Body of pancreas (tissue), 4 donors: ENCODE results near the gene CD320. TPM values are rescaled to one million over a fixed set of nuclear protein-coding genes. Genes with fewer than 3 reads are reported as not detected.
A peak's percentile ranks its signal among the peaks of the same experiment; 100 is the strongest.

Experiments
- ATAC-seq: fragments of 150-250 bp; one replicate; pipeline ENCODE4 v1.9.1; 2016
- DNase-seq, 4 donors: peaks; one replicate each; pipeline ENCODE4 v3.0.0-alpha.2; 2019
- H3K27ac ChIP-seq, 4 donors: fragments of 200-600 bp; sonication (generic); 1 replicate in 3 of 4; 2 replicates in 1 of 4; pipeline versions ENCODE4 v1.5.1 to v1.6.1; 2016 to 2019; ENCODE audit warnings: mild to moderate bottlenecking in 1 of 4, mixed read lengths in 1 of 4, moderate library complexity in 1 of 4
- H3K27me3 ChIP-seq, 2 donors: fragments of 200-600 bp; sonication (generic); one replicate each; pipeline ENCODE4 v1.6.0; 2016; ENCODE audit warnings: mild to moderate bottlenecking in 1 of 2
- H3K36me3 ChIP-seq, 2 donors: fragments of 200-600 bp; sonication (generic); replicated peaks in 1 of 2; 2 replicates each; pipeline ENCODE4 v1.5.1; 2016; ENCODE audit warnings: low read depth in 2 of 2; ENCODE audit not compliant: insufficient read depth in 1 of 2
- H3K4me1 ChIP-seq: fragments of 200-600 bp; sonication (generic); one replicate; pipeline ENCODE4 v1.6.0; 2016
- H3K4me3 ChIP-seq, 2 donors: fragments of 200-600 bp; sonication (generic); 1 replicate in 1 of 2; 2 replicates in 1 of 2; pipeline ENCODE4 v1.5.1; 2016 to 2019
- H3K9me3 ChIP-seq, 3 donors: fragments of 200-600 bp; sonication (generic); 1 replicate in 2 of 3; 2 replicates in 1 of 3; pipeline ENCODE4 v1.5.1; 2016
- CTCF ChIP-seq, 7 experiments: fragments of 450-650 bp in 4 of 7; fragments of 200-600 bp in 3 of 7; sonication (generic) in 3 of 7; IDR thresholded peaks; one replicate each; pipeline ENCODE4 v1.5.1; 2016 to 2019; ENCODE audit warnings: antibody characterized with exemption in 7 of 7
- POLR2A ChIP-seq, 3 donors: fragments of 450-650 bp; IDR thresholded peaks; one replicate each; pipeline ENCODE4 v1.6.1; 2016; ENCODE audit warnings: antibody characterized with exemption in 3 of 3, mild to moderate bottlenecking in 2 of 3
- WGBS, 2 donors: methylation state at CpG; one replicate each; pipeline ENCODE4 v1.1.5; 2017; 5-methylcytosine and 5-hydroxymethylcytosine counted together
- intact Hi-C: fragments of 100-400 bp; cut with DNase I; formaldehyde crosslinking; loops from one replicate; pipeline ENCODE4 v1.15.1; 2023
- total RNA-seq, 2 donors: library from RNA; depleted of rRNA; stranded (reverse); fragments of >200 nt; gene quantifications; one replicate each; pipeline ENCODE4 v1.1.0, GENCODE V29; 2016

The CD320 gene
- total RNA-seq, 2 donors from 2014 or later = 34.0 to 41.2 TPM

DNA sequence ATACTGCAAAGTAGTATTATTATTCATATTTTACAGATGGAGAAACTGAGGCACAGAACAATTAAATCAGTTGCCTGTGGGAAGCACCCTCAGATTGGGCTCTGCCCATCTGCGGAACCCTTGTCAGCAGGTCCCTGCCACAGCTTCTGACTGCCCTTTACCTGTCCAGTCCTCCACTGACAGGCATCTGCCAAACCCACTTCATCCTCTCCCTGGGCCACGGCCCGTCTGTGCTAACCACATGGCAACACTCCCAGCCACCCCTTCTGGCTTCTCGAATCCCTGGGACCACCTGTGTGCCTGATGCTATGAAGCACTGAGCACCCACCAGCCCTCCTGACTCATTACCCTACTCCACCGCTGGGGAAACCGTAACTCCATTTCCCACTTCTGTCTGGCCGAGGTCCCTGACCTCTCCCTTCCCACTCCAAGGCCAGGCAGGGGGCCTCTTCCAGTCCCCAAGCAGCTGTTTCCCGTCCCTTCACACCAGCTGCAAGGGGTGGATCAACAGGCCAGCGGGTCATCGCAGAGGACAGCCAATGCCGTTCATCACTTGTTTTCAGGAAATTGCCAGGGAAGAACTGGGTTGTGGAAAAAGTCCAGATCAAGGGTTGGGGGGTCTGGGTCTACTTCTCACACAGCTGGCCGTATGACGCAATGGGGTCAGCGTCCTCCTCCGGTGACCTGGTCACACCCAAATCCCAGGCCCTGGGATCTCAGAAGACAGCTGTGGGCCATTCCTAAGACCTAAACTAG, 32.4 kb upstream of the CD320 start:
- TF ChIP-seq CTCF (IDR thresholded peaks at IDR 0.05) (peak in 2 of 7 experiments; percentile 6 to 7), POLR2A (IDR thresholded peaks at IDR 0.05) (no peak)
- Histone ChIP-seq H3K36me3 (no peaks in the 10 kb centered on the region), H3K27ac (no peak overlapping the region), H3K4me3 (no peak overlapping the region), H3K27me3 (peaks cover 0 to 4% of the 10 kb centered on the region in 2 donors), H3K4me1 (peaks cover 6% of the 10 kb centered on the region), H3K9me3 (no peaks in the 10 kb centered on the region)
- intact Hi-C loops = no loop called here
- ATAC-seq (peak; percentile 5), DNase-seq (peak in 2 of 4 donors; percentile 19 to 39)
- 20 to 30% methylated on average over 14 to 15 of the region's 15 CpGs for WGBS, 2 donors

DNA sequence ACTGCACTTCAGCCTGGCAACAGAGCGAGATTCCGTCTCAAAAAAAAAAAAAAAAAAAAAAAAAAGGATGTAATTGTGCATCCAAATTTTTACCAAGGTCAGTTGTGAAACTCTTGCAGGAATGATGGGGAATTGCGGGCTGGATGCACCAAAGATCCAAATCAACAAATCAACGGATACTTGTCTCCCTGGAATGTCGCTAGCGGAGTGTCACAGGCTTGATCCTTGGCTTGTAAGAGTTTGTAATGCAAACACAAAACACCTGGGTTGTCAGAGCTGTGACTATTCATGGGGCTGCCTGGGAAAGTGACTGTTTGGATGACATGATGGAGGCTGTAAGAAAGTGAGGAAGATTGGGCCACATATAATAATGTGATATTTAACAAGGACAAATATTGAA, 30.7 kb upstream of the CD320 start:
- H3K36me3 ChIP-seq = no peaks in the 10 kb centered on the region
- H3K27ac ChIP-seq = no peak overlapping the region
- no peak for TF ChIP-seq CTCF (IDR thresholded peaks at IDR 0.05)
- TF ChIP-seq POLR2A (IDR thresholded peaks at IDR 0.05) = no peak
- H3K4me3 ChIP-seq = no peak overlapping the region
- ATAC-seq = no peak
- H3K9me3 ChIP-seq = no peaks in the 10 kb centered on the region
- 38 to 49% methylated on average over 6 of the region's 6 CpGs for WGBS, 2 donors
- no peak for DNase-seq
- H3K27me3 ChIP-seq = peaks cover 0 to 13% of the 10 kb centered on the region in 2 donors
- peaks cover 17% of the 10 kb centered on the region for H3K4me1 ChIP-seq
- intact Hi-C loops = no loop called here

DNA sequence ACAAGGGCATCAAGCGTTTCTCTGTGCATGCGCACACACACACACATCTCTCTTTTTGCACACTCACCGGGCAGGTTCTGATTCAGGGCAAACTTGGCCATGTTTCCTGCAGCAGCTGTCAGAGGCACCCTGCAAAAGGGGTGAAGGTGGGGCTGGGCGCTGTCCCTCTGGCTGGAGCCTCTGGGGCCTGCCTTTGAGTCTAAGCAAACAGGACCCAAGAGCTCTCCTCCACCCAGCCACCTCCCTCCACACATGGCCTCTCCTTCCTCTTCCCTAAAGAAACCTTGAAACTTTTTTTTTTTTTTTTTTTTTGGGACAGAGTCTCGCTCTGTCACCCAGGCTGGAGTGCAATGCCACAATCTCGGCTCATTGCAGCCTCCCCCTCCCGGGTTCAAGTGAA, 29.6 kb upstream of the CD320 start:
- DNase-seq = no peak
- WGBS, 2 donors = 50 to 77% methylated on average over 4 to 7 of the region's 7 CpGs

DNA sequence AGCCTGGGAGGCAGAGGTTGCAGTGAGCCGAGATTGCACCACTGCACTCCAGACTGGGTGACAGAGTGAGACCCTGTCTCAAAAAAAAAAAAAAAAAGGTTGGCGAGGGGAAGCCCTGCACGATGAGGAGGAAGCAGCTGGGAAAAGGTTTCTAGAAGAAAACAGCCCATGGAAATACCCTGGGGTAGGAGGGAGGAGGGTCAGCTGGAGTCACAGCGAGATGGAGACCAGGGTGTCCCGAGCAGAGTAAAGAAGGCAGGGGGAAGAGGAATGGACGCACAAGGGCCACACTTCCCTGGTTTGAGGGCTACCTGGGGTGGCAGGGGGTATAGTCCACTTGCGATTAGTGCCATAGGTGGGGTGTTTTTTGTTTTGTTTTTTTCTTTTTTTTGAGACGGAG, 28.5 kb upstream of the CD320 start:
- no peaks in the 10 kb centered on the region for H3K36me3 ChIP-seq
- intact Hi-C loops = no loop called here
- no peak overlapping the region for H3K27ac ChIP-seq
- no peaks in the 10 kb centered on the region for H3K9me3 ChIP-seq
- 56 to 64% methylated on average over 8 of the region's 8 CpGs for WGBS, 2 donors
- no peak overlapping the region for H3K4me3 ChIP-seq
- peaks cover 18% of the 10 kb centered on the region for H3K4me1 ChIP-seq
- H3K27me3 ChIP-seq = peaks cover 0 to 20% of the 10 kb centered on the region in 2 donors
- ATAC-seq (no peak), DNase-seq (no peak)
- TF ChIP-seq CTCF (IDR thresholded peaks at IDR 0.05) (no peak), POLR2A (IDR thresholded peaks at IDR 0.05) (no peak)

More for the DNA sequence above, 29.6 kb upstream of the CD320 start:
- Histone ChIP-seq H3K27me3 (peaks cover 0 to 20% of the 10 kb centered on the region in 2 donors), H3K36me3 (no peaks in the 10 kb centered on the region), H3K4me1 (peaks cover 20% of the 10 kb centered on the region), H3K4me3 (no peak overlapping the region), H3K9me3 (no peaks in the 10 kb centered on the region), H3K27ac (no peak overlapping the region)
- intact Hi-C loops = no loop called here
- ATAC-seq = no peak
- no peak for TF ChIP-seq POLR2A (IDR thresholded peaks at IDR 0.05)
- TF ChIP-seq CTCF (IDR thresholded peaks at IDR 0.05) = no peak
